Measurements from ENCODE around the gene KRTAP19-8. TPM values are rescaled to one million over a fixed set of nuclear protein-coding genes. Genes with fewer than 3 reads are reported as not detected.

Gene KRTAP19-8
- total and polyA plus RNA-seq, 10 of the 15 experiments (the other 5 are each of a cell fraction or from before 2014, with no cell fraction given): not detected

- FAIRE-seq (no peak), DNase-seq (ENCODE audit: low read depth, low spot score) (no peak), ATAC-seq (no peak)
- Histone ChIP-seq H3K9me3 (replicated peaks; ENCODE audit: control insufficient read depth, insufficient read depth, low read length) (no peaks in the 10 kb centered on the region; the same call in 2 of the 3 replicates), H3K79me2 (ENCODE audit: control insufficient read depth, insufficient read depth, low read length) (no peaks in the 10 kb centered on the region), H3K27ac (ENCODE audit: control insufficient read depth, insufficient read depth) (no peak overlapping the region), H3K4me2 (ENCODE audit: control insufficient read depth, insufficient read depth) (no peak overlapping the region), H2AFZ (ENCODE audit: control insufficient read depth, low read depth, low read length) (no peak overlapping the region), H3K9ac (ENCODE audit: control insufficient read depth, insufficient read depth, low read length) (no peak overlapping the region), H3K4me1 (ENCODE audit: control insufficient read depth, insufficient read depth, low read length) (no peaks in the 10 kb centered on the region), H3K27me3 (replicated peaks in 1 of 2; ENCODE audit: control insufficient read depth in 2 of 2, insufficient read depth in 2 of 2, low read length in 1 of 2) (no peaks in the 10 kb centered on the region), H3K4me3 (no peak overlapping the region), H3K36me3 (ENCODE audit: control insufficient read depth in 2 of 2, insufficient read depth in 2 of 2, low read length in 1 of 2) (no peaks in the 10 kb centered on the region), H4K20me1 (ENCODE audit: control insufficient read depth, insufficient read depth) (no peaks in the 10 kb centered on the region)
- no TSS peak for BruUV-seq (replicated peaks)
- ChIA-PET RAD21 (ENCODE audit: unreplicated experiment) (no interaction called here), CTCF (no interaction called here), POLR2A (no interaction called here), SMC1A (ENCODE audit: uncharacterized antibody, unreplicated experiment) (no interaction called here)
- intact Hi-C loops (cut with micrococcal nuclease; ENCODE audit: unreplicated experiment): no loop called here
- TF ChIP-seq PRDM15 (CRISPR knock-in tag; IDR thresholded peaks at IDR 0.05) (no peak), RAD21 (IDR thresholded peaks at IDR 0.05; ENCODE audit: insufficient read depth, low read depth, low read length) (no peak), BCL3 (IDR thresholded peaks at IDR 0.05; ENCODE audit: borderline replicate concordance, insufficient read depth, low read depth, low read length, poor library complexity, severe bottlenecking) (no peak), POLR2AphosphoS5 (IDR thresholded peaks at IDR 0.05; ENCODE audit: low read length) (no peak), NFXL1 (IDR thresholded peaks at IDR 0.05; ENCODE audit: borderline replicate concordance) (no peak), ASH2L (IDR thresholded peaks at IDR 0.05; ENCODE audit: borderline replicate concordance, low read depth) (no peak), LARP7 (IDR thresholded peaks at IDR 0.05) (no peak)
- 40% methylated on average over 5 of the region's 5 CpGs for WGBS (ENCODE audit: insufficient coverage, insufficient replicate concordance, low lambda C conversion rate, missing lambda C conversion rate)
- in situ Hi-C loops (cut with MboI): no loop called here
Measured at GRCh38 chr21:31005019-31005418, 33.3 kb downstream of the KRTAP19-8 start.
